PC-3 (cell line): ENCODE data around the gene KIF5C.

Experiments used
- CTCF ChIP-seq: fragments of 300-600 bp; sonication (generic); conservative IDR thresholded peaks from 2 replicates; pipeline ENCODE4 v1.5.1; 2017; ENCODE audit warnings: antibody characterized with exemption, low read depth, mild to moderate bottlenecking, low read length
- EZH2 ChIP-seq: fragments of 300-600 bp; sonication (generic); IDR thresholded peaks from one replicate; pipeline ENCODE4 v1.6.1; 2017; ENCODE audit warnings: antibody characterized with exemption, mild to moderate bottlenecking, low read length; ENCODE audit not compliant: unreplicated experiment
- EZH2phosphoT487 ChIP-seq: fragments of 300-600 bp; sonication (generic); IDR thresholded peaks from 2 replicates; pipeline ENCODE4 v1.6.1; 2018; ENCODE audit warnings: mild to moderate bottlenecking, antibody characterized with exemption, low read length, borderline replicate concordance

GRCh38 chr2:148906124-148906523, 31.1 kb downstream of the KIF5C start:
- no peak for TF ChIP-seq CTCF
- no peak for TF ChIP-seq EZH2phosphoT487
- no peak for TF ChIP-seq EZH2
